A673 (cell line): ENCODE results near the gene ALG14. TPM values are rescaled to one million over a fixed set of nuclear protein-coding genes. Genes with fewer than 3 reads are reported as not detected.

Experiments
- BruUV-seq: library from RNA; stranded (reverse); fragments of 400-500 nt; replicated peaks from 2 replicates; lab custom pipeline; 2021; lab: Mats Ljungman, UMichigan
- CTCF ChIA-PET: fragments of 300-600 bp; sonication (Branson Sonifier 250); formaldehyde crosslinking; loops from one replicate; lab custom pipeline; 2022; ENCODE audit warnings: antibody characterized with exemption; lab: Charles Lee
- POLR2A ChIA-PET: fragments of 300-600 bp; sonication (Branson Sonifier 250); formaldehyde crosslinking; loops from one replicate; lab custom pipeline; 2022; ENCODE audit warnings: antibody characterized with exemption; ENCODE audit not compliant: low non-redundant PET; lab: Charles Lee
- DNase-seq: peaks from one replicate; pipeline ENCODE4 v3.0.0-alpha.2; 2015; ENCODE audit warnings: low spot score
- H3K27ac ChIP-seq: fragments of 200-600 bp; sonication (generic); 2 replicates; pipeline ENCODE4 v1.5.1; 2016; ENCODE audit warnings: mixed run types, low read depth, mild to moderate bottlenecking, mixed read lengths, antibody characterized with exemption, low read length; ENCODE audit not compliant: poor library complexity, severe bottlenecking
- H3K27me3 ChIP-seq: fragments of 200-600 bp; sonication (generic); replicated peaks from 2 replicates; pipeline ENCODE4 v1.6.1; 2017; ENCODE audit warnings: mixed run types, low read depth, mild to moderate bottlenecking, mixed read lengths, antibody characterized with exemption, low read length; ENCODE audit not compliant: insufficient read depth, poor library complexity
- H3K36me3 ChIP-seq: fragments of 200-600 bp; sonication (generic); 2 replicates; pipeline ENCODE4 v1.6.1; 2016; ENCODE audit warnings: mixed run types, mild to moderate bottlenecking, mixed read lengths, antibody characterized with exemption, low read length; ENCODE audit not compliant: insufficient read depth, poor library complexity, severe bottlenecking
- H3K4me1 ChIP-seq: fragments of 200-600 bp; sonication (generic); 2 replicates; pipeline ENCODE4 v1.6.1; 2017; ENCODE audit warnings: mixed run types, mild to moderate bottlenecking, mixed read lengths, antibody characterized with exemption, low read length; ENCODE audit not compliant: insufficient read depth, poor library complexity, severe bottlenecking
- H3K4me3 ChIP-seq: fragments of 200-600 bp; sonication (generic); 2 replicates; pipeline ENCODE4 v1.5.1; 2016; ENCODE audit warnings: low read depth, mixed run types, mild to moderate bottlenecking, mixed read lengths, low read length; ENCODE audit not compliant: poor library complexity, severe bottlenecking
- H3K9me3 ChIP-seq: fragments of 200-600 bp; sonication (generic); 2 replicates; pipeline ENCODE4 v1.6.1; 2016; ENCODE audit warnings: mixed run types, low read depth, mild to moderate bottlenecking, mixed read lengths, antibody characterized with exemption, low read length; ENCODE audit not compliant: poor library complexity, severe bottlenecking
- CTCF ChIP-seq: fragments of 300-800, 200-600 bp; sonication (generic); conservative IDR thresholded peaks from 2 replicates; pipeline ENCODE4 v1.5.1; 2017; ENCODE audit warnings: low read depth, mild to moderate bottlenecking, antibody characterized with exemption, low read length, moderate library complexity, mixed read lengths
- EZH2 ChIP-seq: fragments of 200-600 bp; sonication (generic); IDR thresholded peaks from 2 replicates; pipeline ENCODE4 v1.6.1; 2017; ENCODE audit warnings: borderline replicate concordance, low read depth, mild to moderate bottlenecking, mixed read lengths, antibody characterized with exemption, low read length; ENCODE audit not compliant: poor library complexity, severe bottlenecking
- intact Hi-C: fragments of 100-400 bp; cut with micrococcal nuclease; formaldehyde crosslinking; loops from one replicate; pipeline ENCODE4 v1.10.0; 2022; ENCODE audit not compliant: unreplicated experiment
- total RNA-seq: library from RNA; stranded (reverse); gene quantifications from 2 replicates; pipeline ENCODE4 v1.2.3, GENCODE V29; 2021

ALG14 gene
- total RNA-seq, 1 experiment from 2014 or later = 11.3 TPM

- intact Hi-C loops = loop anchor here (2.0 to 5.0 kb wide), 3 partner anchors 70 to 97 kb away; no protein-coding TSS in a partner anchor
- Histone ChIP-seq H3K4me1 (peaks cover 65% of the 10 kb centered on the region), H3K27me3 (no peaks in the 10 kb centered on the region), H3K36me3 (no peaks in the 10 kb centered on the region), H3K9me3 (no peaks in the 10 kb centered on the region), H3K4me3 (peak overlapping the region; percentile 61), H3K27ac (peak overlapping the region; percentile 86)
- peak; percentile 23 for DNase-seq
- ChIA-PET POLR2A (interaction anchor here (0.6 kb wide), 1 partner anchor 60 kb away, joined by 4 read pairs; no protein-coding TSS in a partner anchor), CTCF (no interaction called here)
- TF ChIP-seq CTCF (no peak), EZH2 (no peak)
- TSS peak; percentile 48 for BruUV-seq
Observed at GRCh38 chr1:94925004-94925403, 147.7 kb downstream of the ALG14 start.

Other genes with a start within 250 kb of the ALG14 start
- 233 and 260 TPM in 2 replicates for gene CNN3, start 145.8 kb downstream of the ALG14 start, total RNA-seq
- gene TLCD4, start 44.4 kb upstream of the ALG14 start, total RNA-seq = 0.11 TPM in 1 of 2 replicates, not detected in the other
- gene RWDD3, start 161.3 kb upstream of the ALG14 start, total RNA-seq = 10.2 and 12.1 TPM in 2 replicates